NCI-H2107 treated with DMSO at 0.1 percent for 48 hours (cell line): Measurements from ENCODE around the gene ARMC10.
A peak's percentile ranks its signal among the peaks of the same experiment; 100 is the strongest.
"Not testable (repeated sequence)": the region's sequence is repeated elsewhere in the genome, so short reads cannot be mapped to it uniquely, and the experiment has no call there.

Source experiments
- DNase-seq: peaks from one replicate; lab custom pipeline; 2025; ENCODE audit not compliant: unreplicated experiment; lab: John Stamatoyannopoulos, UW

The ARMC10 gene

DNA sequence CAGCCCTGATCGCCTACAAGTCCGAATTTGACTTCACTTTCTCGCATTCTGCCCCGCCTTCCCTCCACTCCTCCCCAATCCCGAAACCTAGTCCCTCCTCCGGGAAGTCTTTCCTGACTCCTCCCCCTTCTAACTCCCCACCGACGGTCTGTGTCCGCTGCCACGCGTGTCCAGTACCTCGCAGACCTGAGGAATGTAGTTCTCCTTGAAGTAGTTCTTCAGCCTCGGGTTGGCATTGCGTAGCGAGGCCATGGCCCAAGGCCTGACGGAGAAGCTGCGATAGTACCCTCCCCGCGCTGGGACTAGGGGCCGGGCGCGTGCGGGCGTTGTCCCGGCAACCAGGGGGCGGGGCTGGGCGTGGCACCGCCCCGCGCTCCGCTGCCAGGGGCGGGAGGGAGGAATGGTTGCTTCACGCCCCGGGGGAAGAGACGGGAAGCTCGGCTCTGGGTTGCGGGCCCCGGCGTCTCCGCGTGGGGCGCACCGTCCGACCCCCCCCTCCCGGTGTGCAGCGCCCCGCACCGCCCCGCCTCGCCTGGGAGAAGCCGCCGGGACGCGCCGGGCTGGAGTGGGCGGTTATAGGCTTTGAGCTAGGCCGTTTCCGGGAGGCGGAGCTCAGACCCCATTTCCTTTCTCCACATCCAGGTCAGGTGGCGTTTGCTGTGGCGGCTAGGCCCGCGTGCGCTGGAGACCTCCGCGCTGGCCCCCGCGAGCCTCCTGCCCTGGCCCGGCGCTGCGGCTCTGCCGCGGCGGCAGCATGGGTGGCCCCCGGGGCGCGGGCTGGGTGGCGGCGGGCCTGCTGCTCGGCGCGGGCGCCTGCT lies at the start of gene ARMC10, which contains the start of gene FBXL13:
ARMC10 (plus strand) TSS at position 622 of the 818 bp plus-strand sequence; CDS start at position 755, 133 bp downstream.
FBXL13 (minus strand) TSS at position 278 of the 818 bp plus-strand sequence.
- DNase-seq: peak; percentile 82

- DNase-seq: no peak
Measured at GRCh38 chr7:103025341-103025740, 49.6 kb upstream of the ARMC10 start.

- DNase-seq: no peak
Measured at GRCh38 chr7:103031024-103031423, 43.9 kb upstream of the ARMC10 start.

GRCh38 chr7:103031781-103032180 lies 43.2 kb upstream of the ARMC10 start:
- no peak for DNase-seq

DNA sequence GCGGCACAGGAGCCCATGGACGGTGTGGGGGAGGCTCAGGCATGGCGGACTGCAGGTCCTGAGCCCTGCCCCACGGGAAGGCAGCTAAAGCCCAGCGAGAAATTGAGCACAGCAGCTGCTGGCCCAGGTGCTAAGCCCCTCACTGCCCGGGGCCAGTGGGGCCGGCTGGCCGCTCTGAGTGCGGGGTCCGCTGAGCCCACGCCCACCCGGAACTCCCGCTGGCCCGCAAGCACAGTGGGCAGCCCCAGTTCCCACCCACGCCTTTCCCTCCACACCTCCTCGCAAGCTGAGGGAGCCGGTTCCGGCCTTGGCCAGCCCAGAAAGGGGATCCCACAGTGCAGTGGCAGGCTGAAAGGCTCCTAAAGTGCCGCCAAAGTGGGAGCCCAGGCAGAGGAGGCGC lies 40.6 kb upstream of the ARMC10 start:
- not testable (repeated sequence) for DNase-seq

- no peak for DNase-seq
Measured at GRCh38 chr7:103037476-103037822, 37.5 kb upstream of the ARMC10 start.

DNA sequence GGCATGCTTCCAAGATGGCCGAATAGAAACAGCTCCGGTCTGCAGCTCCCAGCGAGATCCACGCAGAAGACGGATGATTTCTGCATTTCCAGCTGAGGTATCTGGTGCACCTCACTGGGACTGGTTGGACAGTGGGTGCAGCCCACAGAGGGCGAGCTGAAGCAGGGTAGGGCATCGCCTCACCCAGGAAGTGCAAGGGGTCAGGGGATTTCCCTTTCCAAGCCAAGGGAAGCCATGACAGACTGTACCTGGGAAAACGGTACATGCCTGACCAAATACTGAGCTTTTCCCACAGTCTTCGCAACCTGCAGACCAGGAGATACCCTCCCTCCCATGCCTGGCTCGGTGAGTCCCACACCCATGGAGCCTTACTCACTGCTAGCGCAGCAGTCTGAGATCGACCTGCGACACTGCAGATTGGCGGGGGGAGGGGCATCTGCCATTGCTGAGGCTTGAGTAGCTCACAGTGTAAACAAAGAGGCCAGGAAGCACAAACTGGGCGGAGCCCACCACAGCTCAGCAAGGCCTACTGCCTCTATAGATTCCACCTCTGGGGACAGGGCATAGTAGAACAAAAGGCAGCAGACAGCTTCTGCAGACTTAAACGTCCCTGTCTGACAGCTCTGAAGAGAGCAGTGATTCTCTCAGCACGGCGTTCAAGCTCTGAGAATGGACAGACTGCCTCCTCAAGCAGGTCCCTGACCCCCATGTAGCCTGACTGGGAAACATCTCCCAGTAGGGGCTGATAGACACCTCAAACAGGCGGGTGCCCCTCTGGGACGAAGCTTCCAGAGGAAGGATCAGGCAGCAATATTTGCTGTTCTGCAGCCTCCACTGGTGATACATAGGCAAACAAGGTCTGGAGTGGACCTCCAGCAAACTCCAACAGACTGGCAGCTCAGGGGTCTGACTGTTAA lies 36.9 kb upstream of the ARMC10 start:
- DNase-seq: not testable (repeated sequence)

DNA sequence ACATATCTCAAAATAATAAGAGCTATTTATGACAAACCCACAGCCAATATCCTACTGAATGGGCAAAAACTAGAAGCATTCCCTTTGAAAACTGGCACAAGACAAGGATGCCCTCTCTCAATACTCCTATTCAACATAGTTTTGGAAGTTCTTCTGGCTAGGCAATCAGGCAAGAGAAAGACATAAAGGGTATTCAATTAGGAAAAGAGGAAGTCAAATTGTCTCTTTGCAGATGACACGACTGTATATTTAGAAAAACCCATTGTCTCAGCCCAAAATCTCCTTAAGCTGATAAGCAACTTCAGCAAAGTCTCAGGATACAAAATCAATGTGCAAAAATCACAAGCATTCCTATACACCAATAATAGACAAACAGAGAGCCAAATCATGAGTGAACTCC lies 33.1 kb upstream of the ARMC10 start:
- not testable (repeated sequence) for DNase-seq

DNA sequence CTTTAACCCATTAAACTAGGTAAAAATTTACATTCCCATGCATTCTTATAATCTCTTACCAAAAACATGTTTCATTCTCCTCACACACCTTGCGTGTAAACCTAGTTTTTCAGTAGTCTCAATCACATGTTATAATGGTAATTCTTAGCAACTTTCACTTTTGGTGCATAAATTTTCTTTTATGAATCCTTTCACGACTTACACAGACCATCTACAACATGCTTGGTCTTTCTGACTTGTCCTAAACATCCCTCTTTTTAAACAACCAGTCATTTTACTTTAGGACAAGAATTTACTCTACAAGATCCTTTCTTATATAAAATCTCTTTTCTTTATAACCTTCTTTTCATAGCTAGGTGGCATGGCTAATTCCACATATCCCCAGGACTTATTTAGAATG lies 26.1 kb upstream of the ARMC10 start:
- no peak for DNase-seq

GRCh38 chr7:103051519-103051918 lies 23.4 kb upstream of the ARMC10 start:
- no peak for DNase-seq

- not testable (repeated sequence) for DNase-seq
Measured at GRCh38 chr7:103056006-103056405, 18.9 kb upstream of the ARMC10 start.

- no peak for DNase-seq
Measured at GRCh38 chr7:103058122-103058521, 16.8 kb upstream of the ARMC10 start.

DNA sequence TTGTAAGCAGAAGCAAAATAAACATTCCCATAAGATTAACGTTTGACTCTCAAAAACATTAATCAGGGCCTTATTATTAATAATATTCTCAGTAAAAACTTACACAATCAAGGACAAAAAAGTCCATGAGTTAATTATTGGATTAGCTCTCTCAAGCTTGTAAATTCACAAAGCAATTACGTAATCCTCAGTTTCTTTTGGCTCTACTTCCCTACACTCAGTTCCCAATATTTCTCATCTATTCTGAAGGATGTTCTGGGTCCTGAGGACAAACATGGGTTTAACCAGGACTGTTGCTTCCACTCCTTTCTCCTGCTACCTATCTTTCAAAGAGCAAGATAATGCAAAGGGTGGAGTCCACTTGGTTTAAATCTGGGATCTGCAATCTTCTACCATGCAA lies 15.5 kb upstream of the ARMC10 start:
- DNase-seq: no peak

- DNase-seq: no peak
Measured at GRCh38 chr7:103063895-103064294, 11.0 kb upstream of the ARMC10 start.

DNA sequence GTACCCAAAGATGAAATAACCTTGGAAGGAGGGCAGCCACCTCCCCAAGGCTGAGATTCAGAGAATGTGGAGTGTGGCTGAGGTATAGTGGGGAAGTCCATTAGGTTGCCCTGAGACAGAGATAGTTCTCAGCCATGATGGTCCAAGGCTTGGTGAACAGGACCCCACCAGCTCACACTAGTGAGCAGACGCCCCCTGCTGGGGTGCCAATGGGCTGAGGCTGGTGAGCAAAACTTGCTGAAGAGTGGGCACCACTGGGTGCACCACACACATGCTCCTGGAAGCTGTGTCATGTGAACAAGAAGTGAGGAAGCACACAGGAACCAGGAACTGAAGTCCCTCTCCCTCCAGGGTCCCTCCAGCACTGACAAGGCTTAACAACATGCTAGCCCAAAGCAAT lies 9.3 kb upstream of the ARMC10 start:
- DNase-seq: no peak

GRCh38 chr7:103068414-103069403 lies 6.2 kb upstream of the ARMC10 start:
- DNase-seq: no peak

GRCh38 chr7:103071000-103071399 lies 3.9 kb upstream of the ARMC10 start:
- no peak for DNase-seq

GRCh38 chr7:103073989-103074518 lies 886 bp upstream of the ARMC10 start:
- peak; percentile 9 for DNase-seq

DNA sequence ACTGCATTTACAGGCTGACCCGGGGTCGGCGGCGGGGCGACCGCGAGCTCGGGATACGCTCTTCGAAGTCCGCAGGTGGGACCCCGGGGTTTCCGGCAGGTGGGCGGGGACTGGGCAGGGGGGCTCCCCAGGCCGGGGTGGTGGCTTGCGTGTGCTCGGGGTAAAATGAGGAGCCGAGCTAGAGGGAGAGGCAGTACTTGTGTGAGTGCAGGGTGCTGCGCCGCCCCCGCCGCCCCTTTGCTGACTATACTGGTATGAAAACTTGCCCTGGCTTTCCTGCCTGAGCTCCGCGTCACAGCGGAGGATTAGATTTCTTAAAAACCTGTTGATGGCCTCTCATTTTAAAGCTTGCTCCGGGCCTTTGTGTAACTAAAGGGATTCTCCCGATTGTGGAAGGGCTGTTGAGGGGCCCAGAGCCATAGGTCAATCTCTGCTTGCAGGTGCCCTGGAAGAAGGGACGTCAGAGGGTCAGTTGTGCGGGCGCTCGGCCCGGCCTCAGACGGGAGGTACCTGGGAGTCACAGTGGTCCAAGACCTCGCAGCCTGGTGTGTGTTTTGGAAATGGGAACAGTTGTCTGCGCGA lies 488 bp downstream of the ARMC10 start:
- DNase-seq: peak; percentile 29

- DNase-seq: no peak
Measured at GRCh38 chr7:103076764-103077163, 1.8 kb downstream of the ARMC10 start.
